ENCODE results near the gene STKLD1.

GRCh38 chr9:133384736-133385321, 8.7 kb downstream of the STKLD1 start:
- TF ChIP-seq YY1 (IDR thresholded peaks at IDR 0.05; ENCODE audit: low read depth), result no peak
- TF ChIP-seq FOXM1 (IDR thresholded peaks at IDR 0.05; ENCODE audit: borderline replicate concordance, low read depth), result no peak
- TF ChIP-seq, protein P1, sequence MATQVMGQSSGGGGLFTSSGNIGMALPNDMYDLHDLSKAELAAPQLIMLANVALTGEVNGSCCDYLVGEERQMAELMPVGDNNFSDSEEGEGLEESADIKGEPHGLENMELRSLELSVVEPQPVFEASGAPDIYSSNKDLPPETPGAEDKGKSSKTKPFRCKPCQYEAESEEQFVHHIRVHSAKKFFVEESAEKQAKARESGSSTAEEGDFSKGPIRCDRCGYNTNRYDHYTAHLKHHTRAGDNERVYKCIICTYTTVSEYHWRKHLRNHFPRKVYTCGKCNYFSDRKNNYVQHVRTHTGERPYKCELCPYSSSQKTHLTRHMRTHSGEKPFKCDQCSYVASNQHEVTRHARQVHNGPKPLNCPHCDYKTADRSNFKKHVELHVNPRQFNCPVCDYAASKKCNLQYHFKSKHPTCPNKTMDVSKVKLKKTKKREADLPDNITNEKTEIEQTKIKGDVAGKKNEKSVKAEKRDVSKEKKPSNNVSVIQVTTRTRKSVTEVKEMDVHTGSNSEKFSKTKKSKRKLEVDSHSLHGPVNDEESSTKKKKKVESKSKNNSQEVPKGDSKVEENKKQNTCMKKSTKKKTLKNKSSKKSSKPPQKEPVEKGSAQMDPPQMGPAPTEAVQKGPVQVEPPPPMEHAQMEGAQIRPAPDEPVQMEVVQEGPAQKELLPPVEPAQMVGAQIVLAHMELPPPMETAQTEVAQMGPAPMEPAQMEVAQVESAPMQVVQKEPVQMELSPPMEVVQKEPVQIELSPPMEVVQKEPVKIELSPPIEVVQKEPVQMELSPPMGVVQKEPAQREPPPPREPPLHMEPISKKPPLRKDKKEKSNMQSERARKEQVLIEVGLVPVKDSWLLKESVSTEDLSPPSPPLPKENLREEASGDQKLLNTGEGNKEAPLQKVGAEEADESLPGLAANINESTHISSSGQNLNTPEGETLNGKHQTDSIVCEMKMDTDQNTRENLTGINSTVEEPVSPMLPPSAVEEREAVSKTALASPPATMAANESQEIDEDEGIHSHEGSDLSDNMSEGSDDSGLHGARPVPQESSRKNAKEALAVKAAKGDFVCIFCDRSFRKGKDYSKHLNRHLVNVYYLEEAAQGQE (IDR thresholded peaks at IDR 0.05; ENCODE audit: low read depth), result no peak
- no peak for TF ChIP-seq ZBTB7A (IDR thresholded peaks at IDR 0.05; ENCODE audit: low read depth)
- TF ChIP-seq CEBPB (IDR thresholded peaks at IDR 0.05), result no peak
- no peak for TF ChIP-seq EP300 (IDR thresholded peaks at IDR 0.05; ENCODE audit: borderline replicate concordance)
- TF ChIP-seq TAF1 (IDR thresholded peaks at IDR 0.05; ENCODE audit: low read depth), result no peak
- TF ChIP-seq MAX (IDR thresholded peaks at IDR 0.05), result no peak
- TF ChIP-seq RAD21 (IDR thresholded peaks at IDR 0.05; ENCODE audit: low read depth), result no peak
- no peak for TF ChIP-seq TCF12 (IDR thresholded peaks at IDR 0.05; ENCODE audit: low read depth)
- TF ChIP-seq USF1 (IDR thresholded peaks at IDR 0.05), result no peak
- no peak for TF ChIP-seq NFIC (IDR thresholded peaks at IDR 0.05)
- no peak for TF ChIP-seq TEAD4 (IDR thresholded peaks at IDR 0.05)

Measured in Ishikawa (cell line).